DOHH2 (cell line): ENCODE data around the gene RNF32.

Experiments used
- EZH2phosphoT487 ChIP-seq: fragments of 200-600 bp; sonication (generic); IDR thresholded peaks from 2 replicates; pipeline ENCODE4 v1.6.1; 2017; ENCODE audit warnings: borderline replicate concordance, mild to moderate bottlenecking, antibody characterized with exemption, low read length, moderate library complexity, mixed read lengths
- TF ChIP-seq, protein P1 (sequence below): fragments of 200-600 bp; sonication (generic); IDR thresholded peaks from one replicate; pipeline ENCODE4 v1.5.1; 2014; ENCODE audit warnings: antibody characterized with exemption, mild to moderate bottlenecking, low read depth, low read length; ENCODE audit not compliant: poor library complexity, severe bottlenecking

DNA sequence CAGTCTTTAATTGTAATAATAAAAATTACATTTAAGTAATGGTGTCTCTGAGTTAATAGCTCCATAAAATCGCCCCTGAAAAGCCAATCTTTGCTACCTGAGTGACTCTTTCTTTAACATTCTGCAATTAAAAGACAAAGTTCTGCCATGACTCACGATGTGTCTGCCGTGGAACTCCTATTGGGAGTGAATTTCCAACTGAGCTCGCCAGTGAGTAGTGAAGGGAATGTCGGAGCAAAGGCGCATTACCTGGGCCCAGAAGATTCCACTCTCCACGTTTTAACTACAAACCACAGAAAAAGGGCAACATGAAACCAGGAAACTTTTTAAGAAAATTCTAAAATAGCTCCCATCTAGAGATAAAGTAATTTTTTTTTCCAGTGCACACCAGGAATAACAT lies 36.9 kb upstream of the RNF32 start:
- TF ChIP-seq, protein P1, sequence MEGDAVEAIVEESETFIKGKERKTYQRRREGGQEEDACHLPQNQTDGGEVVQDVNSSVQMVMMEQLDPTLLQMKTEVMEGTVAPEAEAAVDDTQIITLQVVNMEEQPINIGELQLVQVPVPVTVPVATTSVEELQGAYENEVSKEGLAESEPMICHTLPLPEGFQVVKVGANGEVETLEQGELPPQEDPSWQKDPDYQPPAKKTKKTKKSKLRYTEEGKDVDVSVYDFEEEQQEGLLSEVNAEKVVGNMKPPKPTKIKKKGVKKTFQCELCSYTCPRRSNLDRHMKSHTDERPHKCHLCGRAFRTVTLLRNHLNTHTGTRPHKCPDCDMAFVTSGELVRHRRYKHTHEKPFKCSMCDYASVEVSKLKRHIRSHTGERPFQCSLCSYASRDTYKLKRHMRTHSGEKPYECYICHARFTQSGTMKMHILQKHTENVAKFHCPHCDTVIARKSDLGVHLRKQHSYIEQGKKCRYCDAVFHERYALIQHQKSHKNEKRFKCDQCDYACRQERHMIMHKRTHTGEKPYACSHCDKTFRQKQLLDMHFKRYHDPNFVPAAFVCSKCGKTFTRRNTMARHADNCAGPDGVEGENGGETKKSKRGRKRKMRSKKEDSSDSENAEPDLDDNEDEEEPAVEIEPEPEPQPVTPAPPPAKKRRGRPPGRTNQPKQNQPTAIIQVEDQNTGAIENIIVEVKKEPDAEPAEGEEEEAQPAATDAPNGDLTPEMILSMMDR, result no peak
- no peak for TF ChIP-seq EZH2phosphoT487
